Colonic mucosa (tissue), 4 donors: ENCODE data around the gene ZNF254. TPM values are rescaled to one million over a fixed set of nuclear protein-coding genes. Genes with fewer than 3 reads are reported as not detected.

Source experiments
- DNase-seq: peaks from one replicate; pipeline ENCODE4 v3.0.0-alpha.2; 2020
- H3K27ac ChIP-seq: fragments of 200-600 bp; one replicate; pipeline ENCODE4 v1.8.0; 2021
- H3K27me3 ChIP-seq: fragments of 200-600 bp; one replicate; pipeline ENCODE4 v1.8.0; 2021
- H3K36me3 ChIP-seq: fragments of 200-600 bp; one replicate; pipeline ENCODE4 v1.8.0; 2021
- H3K4me1 ChIP-seq: fragments of 200-600 bp; one replicate; pipeline ENCODE4 v1.8.0; 2021; ENCODE audit warnings: mild to moderate bottlenecking
- H3K4me3 ChIP-seq: fragments of 200-600 bp; one replicate; pipeline ENCODE4 v1.8.0; 2021
- H3K9ac ChIP-seq, 2 donors: one replicate each; pipeline ENCODE4 v1.7.0; 2013; ENCODE audit warnings: control low read depth in 2 of 2, low read depth in 2 of 2, low read length in 2 of 2
- H3K9me3 ChIP-seq: fragments of 200-600 bp; one replicate; pipeline ENCODE4 v1.8.0; 2021
- CTCF ChIP-seq: fragments of 200-600 bp; IDR thresholded peaks from one replicate; pipeline ENCODE4 v1.8.0; 2022; ENCODE audit warnings: antibody characterized with exemption, mild to moderate bottlenecking
- intact Hi-C: fragments of 100-400 bp; cut with DNase I; formaldehyde crosslinking; loops from one replicate; pipeline ENCODE4 v1.14.1; 2022
- total RNA-seq, 2 donors: library from RNA; stranded (reverse); fragmentation: NEBNext Ultra II Directional in 1 of 2; extraction: Animal tissue kit (Norgen Biotek cat#: 25700) in 1 of 2; gene quantifications; one replicate each; pipeline ENCODE4 v1.2.1, GENCODE V29; 2021
- donor health status: healthy.
- donor health status: DM: no; HTN: no; CAD: no.
- donor health status: DM: no; HTN: no; CAD: no.

ZNF254 gene
- total RNA-seq, 2 donors from 2014 or later = 11.2 to 14.1 TPM

- Histone ChIP-seq H3K4me1 (no peaks in the 10 kb centered on the region), H3K36me3 (no peaks in the 10 kb centered on the region), H3K9ac (no peak overlapping the region), H3K27me3 (no peaks in the 10 kb centered on the region), H3K27ac (no peak overlapping the region), H3K9me3 (peaks cover 8% of the 10 kb centered on the region), H3K4me3 (no peak overlapping the region)
- TF ChIP-seq CTCF = no peak
- intact Hi-C loops = no loop called here
- DNase-seq = no peak
Measured at GRCh38 chr19:24140591-24140990, 53.6 kb downstream of the ZNF254 start.

- H3K9ac ChIP-seq = no peak overlapping the region
- intact Hi-C loops = no loop called here
- DNase-seq = no peak
- H3K27ac ChIP-seq = no peak overlapping the region
- no peak overlapping the region for H3K4me3 ChIP-seq
- H3K36me3 ChIP-seq = no peaks in the 10 kb centered on the region
- no peaks in the 10 kb centered on the region for H3K27me3 ChIP-seq
- H3K9me3 ChIP-seq = peaks cover 3% of the 10 kb centered on the region
- TF ChIP-seq CTCF = no peak
- no peaks in the 10 kb centered on the region for H3K4me1 ChIP-seq
Measured at GRCh38 chr19:24141612-24142011, 54.6 kb downstream of the ZNF254 start.

- Histone ChIP-seq H3K27me3 (no peaks in the 10 kb centered on the region), H3K4me3 (no peak overlapping the region), H3K4me1 (no peaks in the 10 kb centered on the region), H3K9ac (no peak overlapping the region), H3K27ac (no peak overlapping the region), H3K36me3 (no peaks in the 10 kb centered on the region), H3K9me3 (peaks cover 3% of the 10 kb centered on the region)
- intact Hi-C loops = no loop called here
- no peak for TF ChIP-seq CTCF
- no peak for DNase-seq
Measured at GRCh38 chr19:24142771-24143170, 55.8 kb downstream of the ZNF254 start.

- H3K4me3 ChIP-seq = no peak overlapping the region
- H3K9ac ChIP-seq = no peak overlapping the region
- DNase-seq = no peak
- H3K27me3 ChIP-seq = no peaks in the 10 kb centered on the region
- H3K27ac ChIP-seq = no peak overlapping the region
- peaks cover 4% of the 10 kb centered on the region for H3K9me3 ChIP-seq
- H3K36me3 ChIP-seq = no peaks in the 10 kb centered on the region
- intact Hi-C loops = no loop called here
- TF ChIP-seq CTCF = peak; percentile 14
- no peaks in the 10 kb centered on the region for H3K4me1 ChIP-seq
Measured at GRCh38 chr19:24159707-24160106, 72.7 kb downstream of the ZNF254 start.

- peaks cover 4% of the 10 kb centered on the region for H3K9me3 ChIP-seq
- intact Hi-C loops = no loop called here
Measured at GRCh38 chr19:24166055-24166454, 79.1 kb downstream of the ZNF254 start.

More at GRCh38 chr19:24166055-24166454, 79.1 kb downstream of the ZNF254 start:
- Histone ChIP-seq H3K27ac (no peak overlapping the region), H3K27me3 (no peaks in the 10 kb centered on the region), H3K4me1 (no peaks in the 10 kb centered on the region), H3K9ac (no peak overlapping the region), H3K4me3 (no peak overlapping the region), H3K36me3 (no peaks in the 10 kb centered on the region)
- no peak for DNase-seq
- TF ChIP-seq CTCF = no peak
